Loucy (cell line): Measurements from ENCODE around the gene C7orf57.

Experiments
- H2AFZ ChIP-seq: fragments of 200-600 bp; sonication (generic); 2 replicates; pipeline ENCODE4 v1.6.0; 2016; ENCODE audit warnings: antibody characterized with exemption, mild to moderate bottlenecking, low read length, moderate library complexity
- H3F3A ChIP-seq: fragments of 200-600 bp; 2 replicates; pipeline ENCODE4 v1.6.0; 2016; ENCODE audit warnings: antibody characterized with exemption, low read depth, mild to moderate bottlenecking
- H3K27me3 ChIP-seq: fragments of 200-600 bp; sonication (generic); 2 replicates; pipeline ENCODE4 v1.6.1; 2014; ENCODE audit warnings: low read length, mild to moderate bottlenecking; ENCODE audit not compliant: insufficient read depth, poor library complexity, severe bottlenecking
- H3K36me3 ChIP-seq: fragments of 200-600 bp; sonication (generic); 2 replicates; pipeline ENCODE4 v1.6.1; 2016; ENCODE audit warnings: low read length; ENCODE audit not compliant: insufficient read depth
- H3K4me1 ChIP-seq: fragments of 200-600 bp; sonication (generic); 2 replicates; pipeline ENCODE4 v1.5.1; 2014; ENCODE audit warnings: low read length, mild to moderate bottlenecking; ENCODE audit not compliant: insufficient read depth, poor library complexity, severe bottlenecking
- H3K4me2 ChIP-seq: fragments of 200-600 bp; sonication (generic); 2 replicates; pipeline ENCODE4 v1.6.0; 2014; ENCODE audit warnings: antibody characterized with exemption, low read length, low read depth, mild to moderate bottlenecking; ENCODE audit not compliant: poor library complexity, severe bottlenecking
- H3K4me3 ChIP-seq: fragments of 200-600 bp; sonication (generic); 2 replicates; pipeline ENCODE4 v1.5.1; 2014; ENCODE audit warnings: low read length, mild to moderate bottlenecking, mixed read lengths; ENCODE audit not compliant: poor library complexity, severe bottlenecking
- H3K79me2 ChIP-seq: fragments of 200-600 bp; sonication (generic); 2 replicates; pipeline ENCODE4 v1.6.1; 2014; ENCODE audit warnings: low read length; ENCODE audit not compliant: insufficient read depth
- H3K9ac ChIP-seq: fragments of 200-600 bp; sonication (generic); 2 replicates; pipeline ENCODE4 v1.6.0; 2014; ENCODE audit warnings: mild to moderate bottlenecking, low read depth, low read length, moderate library complexity; ENCODE audit not compliant: poor library complexity, severe bottlenecking
- H3K9me2 ChIP-seq: fragments of 200-600 bp; sonication (generic); replicated peaks from 2 replicates; pipeline ENCODE4 v1.6.1; 2016; ENCODE audit warnings: low read depth, low read length, mixed read lengths
- H3K9me3 ChIP-seq: fragments of 200-600 bp; sonication (generic); 2 replicates; pipeline ENCODE4 v1.6.1; 2014; ENCODE audit warnings: mild to moderate bottlenecking, antibody characterized with exemption, low read length, low read depth; ENCODE audit not compliant: insufficient read depth
- H4K20me1 ChIP-seq: fragments of 200-600 bp; sonication (generic); 2 replicates; pipeline ENCODE4 v1.6.0; 2014; ENCODE audit warnings: antibody characterized with exemption, low read length, mild to moderate bottlenecking; ENCODE audit not compliant: insufficient read depth, poor library complexity, severe bottlenecking
- EZH2phosphoT487 ChIP-seq: fragments of 200-600 bp; IDR thresholded peaks from 2 replicates; pipeline ENCODE4 v1.6.1; 2018; ENCODE audit warnings: antibody characterized with exemption, mild to moderate bottlenecking, moderate library complexity, borderline replicate concordance
- TF ChIP-seq, protein P1 (sequence below): fragments of 200-600 bp; sonication (generic); conservative IDR thresholded peaks from 2 replicates; pipeline ENCODE4 v1.5.1; 2014; ENCODE audit warnings: mild to moderate bottlenecking, antibody characterized with exemption, low read length

C7orf57 gene

DNA sequence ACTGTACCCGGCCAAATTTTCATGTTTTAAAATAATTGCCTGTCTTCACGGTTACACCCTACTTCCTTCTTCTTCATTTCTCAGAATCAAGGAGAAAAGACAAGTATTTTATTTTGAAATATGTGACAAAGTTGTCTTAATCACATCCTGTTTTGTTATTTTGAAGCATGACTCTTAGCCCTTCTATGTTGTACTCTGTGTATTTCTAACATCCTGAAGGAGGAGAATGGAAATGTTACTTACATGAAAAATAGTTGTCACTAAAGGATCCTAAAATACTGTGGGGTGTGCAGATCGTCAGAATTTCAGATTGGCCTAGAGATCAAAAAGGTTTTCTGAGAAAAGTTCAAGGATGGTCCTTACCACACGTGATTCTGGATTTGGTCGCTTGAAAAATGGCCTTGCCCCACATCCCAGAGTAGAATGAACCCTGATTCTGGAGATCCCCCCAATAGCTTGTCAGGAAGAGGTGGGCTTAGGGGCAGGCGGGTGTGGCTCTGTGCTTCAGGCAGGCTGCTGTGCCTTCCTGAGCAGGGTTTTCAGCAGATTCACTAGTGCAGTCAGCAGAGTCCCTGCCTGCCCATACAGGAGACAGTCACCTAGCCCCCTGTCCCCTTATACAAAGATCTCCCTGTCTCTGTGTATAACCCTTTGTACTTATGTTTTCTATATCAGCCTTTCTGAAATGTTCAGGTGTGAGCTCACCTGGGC, 62.3 kb downstream of the C7orf57 start:
- H2AFZ ChIP-seq, result no peak overlapping the region
- no peaks in the 10 kb centered on the region for H4K20me1 ChIP-seq
- TF ChIP-seq, protein P1, sequence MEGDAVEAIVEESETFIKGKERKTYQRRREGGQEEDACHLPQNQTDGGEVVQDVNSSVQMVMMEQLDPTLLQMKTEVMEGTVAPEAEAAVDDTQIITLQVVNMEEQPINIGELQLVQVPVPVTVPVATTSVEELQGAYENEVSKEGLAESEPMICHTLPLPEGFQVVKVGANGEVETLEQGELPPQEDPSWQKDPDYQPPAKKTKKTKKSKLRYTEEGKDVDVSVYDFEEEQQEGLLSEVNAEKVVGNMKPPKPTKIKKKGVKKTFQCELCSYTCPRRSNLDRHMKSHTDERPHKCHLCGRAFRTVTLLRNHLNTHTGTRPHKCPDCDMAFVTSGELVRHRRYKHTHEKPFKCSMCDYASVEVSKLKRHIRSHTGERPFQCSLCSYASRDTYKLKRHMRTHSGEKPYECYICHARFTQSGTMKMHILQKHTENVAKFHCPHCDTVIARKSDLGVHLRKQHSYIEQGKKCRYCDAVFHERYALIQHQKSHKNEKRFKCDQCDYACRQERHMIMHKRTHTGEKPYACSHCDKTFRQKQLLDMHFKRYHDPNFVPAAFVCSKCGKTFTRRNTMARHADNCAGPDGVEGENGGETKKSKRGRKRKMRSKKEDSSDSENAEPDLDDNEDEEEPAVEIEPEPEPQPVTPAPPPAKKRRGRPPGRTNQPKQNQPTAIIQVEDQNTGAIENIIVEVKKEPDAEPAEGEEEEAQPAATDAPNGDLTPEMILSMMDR, result no peak
- no peak for TF ChIP-seq EZH2phosphoT487
- H3F3A ChIP-seq, result no peaks in the 10 kb centered on the region
- no peaks in the 10 kb centered on the region for H3K9me2 ChIP-seq
- no peak overlapping the region for H3K4me2 ChIP-seq
- H3K4me3 ChIP-seq, result no peak overlapping the region
- H3K9ac ChIP-seq, result no peak overlapping the region
- no peaks in the 10 kb centered on the region for H3K79me2 ChIP-seq
- H3K27me3 ChIP-seq, result no peaks in the 10 kb centered on the region
- H3K9me3 ChIP-seq, result no peaks in the 10 kb centered on the region; the same call in 1 of the 2 replicates
- H3K36me3 ChIP-seq, result no peaks in the 10 kb centered on the region
- no peaks in the 10 kb centered on the region for H3K4me1 ChIP-seq

DNA sequence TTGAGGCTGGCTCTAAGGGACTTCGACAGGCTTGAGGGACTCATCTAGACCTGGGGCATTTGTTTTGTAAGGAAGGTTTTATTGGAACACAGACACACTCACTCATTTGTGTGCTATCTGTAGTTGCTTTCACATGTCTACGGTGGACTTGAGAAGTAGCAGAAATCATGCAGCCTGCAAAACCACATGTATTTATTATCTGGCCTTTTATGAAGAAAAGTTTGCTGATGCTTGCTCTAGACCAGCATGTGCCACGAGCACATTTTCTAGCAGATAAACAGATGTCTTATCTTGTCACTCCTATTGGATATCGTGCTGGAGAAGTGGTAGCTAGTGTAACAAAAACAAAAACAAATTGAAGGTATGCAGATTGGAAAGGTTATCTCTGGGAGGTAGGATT, 63.5 kb downstream of the C7orf57 start:
- Histone ChIP-seq H3K9me2 (no peaks in the 10 kb centered on the region), H3K9ac (no peak overlapping the region), H3K4me2 (no peak overlapping the region), H2AFZ (no peak overlapping the region), H3K9me3 (no peaks in the 10 kb centered on the region; the same call in 1 of the 2 replicates), H3F3A (no peaks in the 10 kb centered on the region), H3K27me3 (no peaks in the 10 kb centered on the region), H3K4me1 (no peaks in the 10 kb centered on the region), H3K4me3 (no peak overlapping the region), H3K36me3 (no peaks in the 10 kb centered on the region), H3K79me2 (no peaks in the 10 kb centered on the region), H4K20me1 (no peaks in the 10 kb centered on the region)
- TF ChIP-seq, protein P1, result no peak
- no peak for TF ChIP-seq EZH2phosphoT487

DNA sequence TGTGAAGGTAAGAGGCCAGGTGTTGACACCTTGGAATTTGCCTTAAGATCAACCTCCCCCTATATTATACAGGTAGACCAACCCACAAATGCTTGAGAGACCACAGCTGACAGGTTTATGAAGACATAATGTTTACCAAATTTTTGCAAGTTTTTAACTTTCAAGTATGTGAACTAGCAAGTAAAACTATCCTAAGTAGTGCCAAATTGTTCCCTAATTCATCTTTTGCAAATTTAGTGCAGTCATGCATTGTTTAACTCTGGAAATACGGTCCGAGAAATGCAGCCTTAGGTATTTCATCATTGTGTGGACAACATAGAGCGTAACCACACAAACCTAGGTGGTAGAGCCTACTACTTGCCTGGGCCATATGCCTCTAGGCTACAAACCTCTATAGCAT, 64.4 kb downstream of the C7orf57 start:
- H3K4me2 ChIP-seq, result no peak overlapping the region
- H3K4me3 ChIP-seq, result no peak overlapping the region
- no peak overlapping the region for H2AFZ ChIP-seq
- no peaks in the 10 kb centered on the region for H4K20me1 ChIP-seq
- no peaks in the 10 kb centered on the region; the same call in 1 of the 2 replicates for H3K9me3 ChIP-seq
- no peaks in the 10 kb centered on the region for H3K36me3 ChIP-seq
- H3K27me3 ChIP-seq, result no peaks in the 10 kb centered on the region
- H3K9ac ChIP-seq, result no peak overlapping the region
- H3K79me2 ChIP-seq, result no peaks in the 10 kb centered on the region
- H3K9me2 ChIP-seq, result no peaks in the 10 kb centered on the region
- TF ChIP-seq, protein P1, result no peak
- no peak for TF ChIP-seq EZH2phosphoT487
- H3F3A ChIP-seq, result no peaks in the 10 kb centered on the region
- H3K4me1 ChIP-seq, result no peaks in the 10 kb centered on the region
